HTR-8/SVneo (cell line): ENCODE data around the gene DUOX1.

Experiments
- DNase-seq: peaks from one replicate; pipeline ENCODE4 v3.0.0; 2011; ENCODE audit warnings: low spot score, mixed read lengths; ENCODE audit not compliant: insufficient read length
- FAIRE-seq: peaks from 2 replicates; lab custom pipeline; 2011; peaks lifted over from hg19 to GRCh38; lab: Jason Lieb, UNC

Gene DUOX1

GRCh38 chr15:45185069-45185779, 55.4 kb downstream of the DUOX1 start:
- FAIRE-seq = no peak
- no peak for DNase-seq

- no peak for DNase-seq
- no peak for FAIRE-seq
Observed at GRCh38 chr15:45185903-45186770, 56.3 kb downstream of the DUOX1 start.

GRCh38 chr15:45186771-45187577, 57.2 kb downstream of the DUOX1 start:
- FAIRE-seq = no peak
- DNase-seq = no peak

DNA sequence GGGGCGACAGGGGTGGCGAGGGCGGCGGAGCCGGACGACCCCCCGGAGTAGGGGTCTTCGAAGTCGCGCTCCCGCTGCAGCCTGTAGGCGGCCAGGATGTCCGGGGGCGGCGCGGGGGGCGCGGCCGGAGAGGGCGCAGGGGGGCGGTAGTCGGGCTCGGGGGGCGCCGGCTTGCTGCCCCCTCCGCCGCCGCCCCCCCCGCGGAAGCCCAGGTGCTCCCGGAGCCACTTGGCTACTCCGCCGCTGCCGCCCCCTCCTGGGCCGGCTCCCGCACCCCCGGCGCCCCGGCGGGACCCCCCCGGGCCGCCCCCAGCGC, 57.7 kb downstream of the DUOX1 start:
- DNase-seq (no peak), FAIRE-seq (no peak)

- DNase-seq = peak; percentile 70
- peak; percentile 28 for FAIRE-seq
Observed at GRCh38 chr15:45187894-45188830, 58.4 kb downstream of the DUOX1 start, which contains the start of gene SHF. TSS of gene SHF (minus strand) at chr15:45187966. CDS start at chr15:45187951, 15 bp downstream.

- no peak for DNase-seq
- no peak for FAIRE-seq
Observed at GRCh38 chr15:45197512-45197911, 67.7 kb downstream of the DUOX1 start.

- DNase-seq (peak; percentile 83), FAIRE-seq (no peak)
Observed at GRCh38 chr15:45198337-45199135, 68.7 kb downstream of the DUOX1 start.

- FAIRE-seq = no peak
- no peak for DNase-seq
Observed at GRCh38 chr15:45199136-45199810, 69.5 kb downstream of the DUOX1 start.

DNA sequence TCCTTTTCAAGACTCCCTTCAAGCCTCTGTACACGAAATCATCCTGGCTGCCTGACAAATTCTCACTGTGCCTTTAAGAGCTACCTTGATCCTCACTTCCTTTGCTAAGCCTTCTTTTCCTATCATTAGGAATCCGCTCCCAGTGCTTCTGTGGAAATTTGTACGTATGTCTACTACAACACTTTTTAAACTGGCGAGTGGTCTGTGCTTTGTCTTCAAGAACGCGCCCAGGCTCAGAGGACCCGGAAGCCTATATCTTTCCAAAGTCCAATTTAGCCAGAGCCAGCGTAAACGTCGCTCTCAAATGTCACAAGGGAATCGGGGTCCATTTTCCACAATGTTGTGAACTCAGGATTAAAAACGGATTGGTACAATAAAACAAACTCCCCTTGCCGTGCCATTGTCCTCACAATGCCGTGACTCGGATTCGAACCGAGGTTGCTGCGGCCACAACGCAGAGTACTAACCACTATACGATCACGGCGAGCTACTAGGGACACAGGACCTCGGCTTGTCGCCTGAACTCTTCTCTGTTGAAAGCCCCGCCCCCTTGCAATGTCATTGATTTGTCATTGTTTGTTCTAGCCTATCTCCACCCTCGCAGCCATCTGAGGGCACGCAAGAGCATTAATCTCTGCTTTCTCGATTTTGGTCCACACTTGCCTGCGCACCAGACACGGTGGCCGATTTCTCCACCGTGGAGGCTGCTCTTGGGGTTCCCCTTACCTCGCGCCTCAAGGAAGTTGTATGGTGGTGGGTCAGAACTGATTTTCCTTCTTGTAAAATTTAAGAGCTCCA, 70.4 kb downstream of the DUOX1 start:
- peak; percentile 75 for DNase-seq
- FAIRE-seq = no peak

GRCh38 chr15:45200799-45201556, 71.2 kb downstream of the DUOX1 start:
- FAIRE-seq (no peak), DNase-seq (peak; percentile 67)

GRCh38 chr15:45201557-45201859, 71.7 kb downstream of the DUOX1 start:
- DNase-seq (no peak), FAIRE-seq (no peak)

- no peak for DNase-seq
- no peak for FAIRE-seq
Observed at GRCh38 chr15:45201869-45202268, 72.1 kb downstream of the DUOX1 start.

GRCh38 chr15:45203182-45203581, 73.4 kb downstream of the DUOX1 start:
- no peak for FAIRE-seq
- DNase-seq = no peak

- DNase-seq (peak; percentile 48), FAIRE-seq (no peak)
Observed at GRCh38 chr15:45205192-45205591, 75.4 kb downstream of the DUOX1 start.

DNA sequence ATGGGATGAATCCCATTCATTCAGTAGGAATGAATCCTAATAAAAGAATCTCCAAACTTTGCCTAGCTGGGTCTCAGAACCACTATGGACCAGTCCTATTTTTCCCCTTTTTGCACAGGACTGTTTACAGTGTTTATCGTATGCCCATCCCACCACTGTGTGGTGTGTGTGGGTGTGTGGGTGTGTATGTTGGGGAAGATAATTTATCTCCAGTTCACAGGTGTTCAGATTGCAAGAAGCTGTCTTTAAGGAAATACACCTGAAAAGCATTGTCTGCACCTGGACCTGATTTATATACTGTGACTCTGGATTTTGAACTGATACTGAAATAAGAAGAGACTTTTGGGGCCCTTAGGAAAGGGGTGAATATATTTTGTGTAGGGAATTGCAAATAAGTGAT, 82.7 kb downstream of the DUOX1 start:
- FAIRE-seq = no peak
- DNase-seq = no peak
